HEK293 (cell line): ENCODE data around the gene NHERF2.

Source experiments
- EGR2 ChIP-seq: fragments of 450-650 bp; formaldehyde crosslinking; IDR thresholded peaks from 2 replicates; pipeline ENCODE4 v1.5.1; 2016; ENCODE audit warnings: low read depth, missing biosample characterization, missing genetic modification characterization
- ELK4 ChIP-seq: IDR thresholded peaks from 2 replicates; pipeline ENCODE4 v1.6.1; 2011; ENCODE audit warnings: mild to moderate bottlenecking, low read depth, low read length, borderline replicate concordance
- FEZF1 ChIP-seq: fragments of 450-650 bp; formaldehyde crosslinking; IDR thresholded peaks from 2 replicates; pipeline ENCODE4 v1.5.1; 2016; ENCODE audit warnings: missing biosample characterization, missing genetic modification characterization
- HIC1 ChIP-seq: fragments of 450-650 bp; formaldehyde crosslinking; IDR thresholded peaks from 2 replicates; pipeline ENCODE4 v1.5.1; 2016; ENCODE audit warnings: missing biosample characterization, missing genetic modification characterization
- HOXC10 ChIP-seq: sonication (generic); formaldehyde crosslinking; IDR thresholded peaks from 2 replicates; pipeline ENCODE4 v1.8.1; 2023; ENCODE audit warnings: mild to moderate bottlenecking, missing genetic modification reagents
- KLF10 ChIP-seq: fragments of 450-650 bp; IDR thresholded peaks from 2 replicates; pipeline ENCODE4 v1.5.1; 2018; ENCODE audit warnings: missing biosample characterization, mild to moderate bottlenecking, missing genetic modification characterization
- KLF16 ChIP-seq: fragments of 450-650 bp; formaldehyde crosslinking; IDR thresholded peaks from 2 replicates; pipeline ENCODE4 v1.5.1; 2017; ENCODE audit warnings: missing biosample characterization, missing genetic modification characterization
- KLF8 ChIP-seq: fragments of 450-650 bp; formaldehyde crosslinking; IDR thresholded peaks from 2 replicates; pipeline ENCODE4 v1.5.1; 2016; ENCODE audit warnings: missing biosample characterization, missing genetic modification characterization
- KLF9 ChIP-seq: fragments of 450-650 bp; formaldehyde crosslinking; IDR thresholded peaks from 2 replicates; pipeline ENCODE4 v1.5.1; 2016; ENCODE audit warnings: missing biosample characterization, missing genetic modification characterization, low read depth
- PBX3 ChIP-seq: sonication (generic); formaldehyde crosslinking; IDR thresholded peaks from 2 replicates; pipeline ENCODE4 v1.8.1; 2022; ENCODE audit warnings: mild to moderate bottlenecking, moderate library complexity, missing genetic modification reagents
- PRDM1 ChIP-seq: fragments of 450-650 bp; formaldehyde crosslinking; IDR thresholded peaks from 2 replicates; pipeline ENCODE4; 2016; ENCODE audit warnings: missing biosample characterization, missing genetic modification characterization
- SP3 ChIP-seq: fragments of 450-650 bp; formaldehyde crosslinking; IDR thresholded peaks from 2 replicates; pipeline ENCODE4 v1.5.1; 2016; ENCODE audit warnings: missing biosample characterization, missing genetic modification characterization
- YY1 ChIP-seq: fragments of 450-650 bp; formaldehyde crosslinking; IDR thresholded peaks from 2 replicates; pipeline ENCODE4 v1.5.1; 2018; ENCODE audit warnings: missing biosample characterization, missing genetic modification characterization
- ZBTB20 ChIP-seq: fragments of 450-650 bp; formaldehyde crosslinking; IDR thresholded peaks from 2 replicates; pipeline ENCODE4 v1.5.1; 2016; ENCODE audit warnings: missing biosample characterization, missing genetic modification characterization
- ZBTB44 ChIP-seq: fragments of 450-650 bp; IDR thresholded peaks from 2 replicates; pipeline ENCODE4 v1.5.1; 2018; ENCODE audit warnings: missing biosample characterization, mild to moderate bottlenecking, missing genetic modification characterization
- ZBTB48 ChIP-seq: fragments of 450-650 bp; formaldehyde crosslinking; IDR thresholded peaks from 2 replicates; pipeline ENCODE4 v1.5.1; 2016; ENCODE audit warnings: missing biosample characterization, missing genetic modification characterization
- ZFHX2 ChIP-seq: fragments of 450-650 bp; formaldehyde crosslinking; conservative IDR thresholded peaks from 2 replicates; pipeline ENCODE4 v1.5.1; 2016; ENCODE audit warnings: missing biosample characterization, missing genetic modification characterization
- ZNF148 ChIP-seq: fragments of 450-650 bp; formaldehyde crosslinking; IDR thresholded peaks from 2 replicates; pipeline ENCODE4 v1.5.0; 2017; ENCODE audit warnings: missing biosample characterization, missing genetic modification characterization, borderline replicate concordance
- ZNF18 ChIP-seq: fragments of 450-650 bp; formaldehyde crosslinking; IDR thresholded peaks from 2 replicates; pipeline ENCODE4 v1.5.1; 2016; ENCODE audit warnings: missing biosample characterization, missing genetic modification characterization
- ZNF24 ChIP-seq: fragments of 450-650 bp; formaldehyde crosslinking; IDR thresholded peaks from 2 replicates; pipeline ENCODE4 v1.5.1; 2016; ENCODE audit warnings: missing biosample characterization, missing genetic modification characterization
- ZNF362 ChIP-seq: fragments of 450-650 bp; formaldehyde crosslinking; IDR thresholded peaks from 2 replicates; pipeline ENCODE4 v1.5.1; 2016; ENCODE audit warnings: missing biosample characterization, missing genetic modification characterization
- ZNF501 ChIP-seq: fragments of 450-650 bp; formaldehyde crosslinking; IDR thresholded peaks from 2 replicates; pipeline ENCODE4 v1.5.1; 2016; ENCODE audit warnings: missing biosample characterization, missing genetic modification characterization
- ZNF560 ChIP-seq: fragments of 450-650 bp; formaldehyde crosslinking; IDR thresholded peaks from 2 replicates; pipeline ENCODE4 v1.5.1; 2017; ENCODE audit warnings: missing biosample characterization, missing genetic modification characterization, borderline replicate concordance
- ZNF623 ChIP-seq: fragments of 450-650 bp; formaldehyde crosslinking; IDR thresholded peaks from 2 replicates; pipeline ENCODE4 v1.5.1; 2016; ENCODE audit warnings: missing biosample characterization, missing genetic modification characterization
- ZSCAN16 ChIP-seq: fragments of 450-650 bp; formaldehyde crosslinking; IDR thresholded peaks from 2 replicates; pipeline ENCODE4 v1.5.1; 2016; ENCODE audit warnings: missing biosample characterization, missing genetic modification characterization
- ZSCAN18 ChIP-seq: fragments of 450-650 bp; formaldehyde crosslinking; IDR thresholded peaks from 2 replicates; pipeline ENCODE4 v1.5.1; 2016; ENCODE audit warnings: missing biosample characterization, missing genetic modification characterization

NHERF2 gene

GRCh38 chr16:2047330-2048115 lies 20.8 kb downstream of the NHERF2 start, which contains the start of the genes NTHL1 and TSC2 (continued):
- TF ChIP-seq ZNF18 (tag by site-specific recombination), result 0 out of 2 replicates have a peak, but pooled peaks have one; percentile 38
- TF ChIP-seq SP3, result peak; percentile 93
- no peak for TF ChIP-seq ZNF362 (tag by site-specific recombination)
- TF ChIP-seq ZBTB48 (tag by site-specific recombination), result peak; percentile 32; the same call in 1 of the 2 replicates
- peak; percentile 47; the same call in 1 of the 2 replicates for TF ChIP-seq KLF9 (tag by site-specific recombination)
- TF ChIP-seq ZSCAN16 (tag by site-specific recombination), result peak; percentile 43; the same call in 1 of the 2 replicates
- no peak; the same call in 1 of the 2 replicates for TF ChIP-seq HIC1 (tag by site-specific recombination)
- peak; percentile 74 for TF ChIP-seq ZNF24 (tag by site-specific recombination)
- TF ChIP-seq ZBTB20 (tag by site-specific recombination), result peak; percentile 98
- peak; percentile 66; the same call in 1 of the 2 replicates for TF ChIP-seq ZBTB44 (tag by site-specific recombination)
- no peak for TF ChIP-seq ZNF560 (tag by site-specific recombination)
- no peak for TF ChIP-seq ZNF623 (tag by site-specific recombination)
- 0 out of 2 replicates have a peak, but pooled peaks have one; percentile 42 for TF ChIP-seq ZNF501 (tag by site-specific recombination)
- peak; percentile 72 for TF ChIP-seq KLF10 (tag by site-specific recombination)
- peak; percentile 91 for TF ChIP-seq ZFHX2 (tag by site-specific recombination)
- peak; percentile 30; the same call in 1 of the 2 replicates for TF ChIP-seq FEZF1 (tag by site-specific recombination)
- TF ChIP-seq ELK4, result peak; percentile 84; the same call in 1 of the 2 replicates
- TF ChIP-seq KLF8, result peak; percentile 80
- peak; percentile 92 for TF ChIP-seq EGR2 (tag by site-specific recombination)
- TF ChIP-seq PRDM1, result peak; percentile 17; the same call in 1 of the 2 replicates
- 0 out of 2 replicates have a peak, but pooled peaks have one; percentile 33 for TF ChIP-seq PBX3
- TF ChIP-seq ZSCAN18 (tag by site-specific recombination), result no peak
- TF ChIP-seq YY1 (tag by site-specific recombination), result peak; percentile 94
- no peak for TF ChIP-seq ZNF148 (tag by site-specific recombination)
- 0 out of 2 replicates have a peak, but pooled peaks have one; percentile 79 for TF ChIP-seq KLF16 (tag by site-specific recombination)
- TF ChIP-seq HOXC10 (CRISPR knock-in tag), result no peak
